HG02981 (cell line): ENCODE results near the gene CCDC63.

Source experiments
- ATAC-seq: cut with Tn5 transposase; IDR thresholded peaks from one replicate; pipeline ENCODE4 v1.9.1; 2021; ENCODE audit warnings: mild to moderate bottlenecking, moderate library complexity; ENCODE audit not compliant: unreplicated experiment

CCDC63 gene

GRCh38 chr12:110880651-110881050, 33.9 kb downstream of the CCDC63 start:
- ATAC-seq = no peak

DNA sequence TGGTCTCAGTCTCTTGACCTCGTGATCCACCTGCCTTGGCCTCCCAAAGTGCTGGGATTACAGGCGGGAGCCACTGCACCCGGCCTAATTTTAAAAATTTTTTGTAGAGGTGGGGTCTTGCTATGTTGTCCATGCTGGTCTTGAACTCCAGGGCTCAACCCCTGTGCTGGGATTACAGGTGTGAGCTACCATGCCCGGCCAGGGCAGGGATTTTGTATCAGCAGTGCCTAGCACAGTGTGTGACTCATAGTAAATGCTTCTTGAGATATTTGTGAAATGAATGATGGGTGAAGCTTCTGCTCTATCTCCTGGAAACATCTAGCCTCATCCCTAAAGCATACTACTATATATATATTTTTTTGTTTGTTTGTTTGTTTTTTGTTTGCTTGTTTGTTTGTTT, 36.5 kb downstream of the CCDC63 start:
- ATAC-seq = no peak

- ATAC-seq = no peak
Measured at GRCh38 chr12:110885152-110885840, 38.5 kb downstream of the CCDC63 start.

DNA sequence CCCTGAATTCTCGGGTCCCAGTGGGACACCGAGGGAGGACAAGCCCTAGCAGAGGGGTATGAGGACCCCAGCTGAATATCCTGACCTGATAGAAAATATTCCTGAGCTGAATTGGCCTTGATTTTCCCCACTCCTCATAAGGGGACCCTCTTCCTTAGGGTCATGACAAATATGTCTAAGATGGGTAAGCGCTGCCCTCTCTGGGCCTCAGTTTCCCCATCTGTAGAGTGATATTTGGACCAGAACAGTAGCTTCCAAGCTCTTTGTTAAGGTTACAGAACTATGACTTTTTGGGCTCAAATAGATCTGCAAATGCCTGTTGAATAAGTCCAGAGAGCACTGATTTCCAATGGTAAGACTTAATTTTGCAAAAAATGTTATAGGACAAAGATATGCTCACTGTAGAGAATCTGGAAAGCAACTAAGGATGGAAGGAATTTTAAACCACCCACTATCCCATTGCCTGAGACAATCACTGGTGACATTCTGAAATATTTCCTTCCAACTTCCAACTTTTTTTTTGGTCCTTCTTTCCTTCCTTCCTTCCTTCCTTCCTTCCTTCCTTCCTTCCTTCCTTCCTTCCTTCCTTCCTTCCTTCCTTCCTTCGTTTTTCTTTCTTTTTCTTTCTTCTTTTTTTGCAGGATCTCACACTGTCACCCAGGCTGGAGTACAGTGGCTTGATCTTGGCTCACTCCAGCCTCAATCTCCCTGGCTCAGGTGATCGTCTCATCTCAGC, 41.6 kb downstream of the CCDC63 start:
- ATAC-seq = no peak

DNA sequence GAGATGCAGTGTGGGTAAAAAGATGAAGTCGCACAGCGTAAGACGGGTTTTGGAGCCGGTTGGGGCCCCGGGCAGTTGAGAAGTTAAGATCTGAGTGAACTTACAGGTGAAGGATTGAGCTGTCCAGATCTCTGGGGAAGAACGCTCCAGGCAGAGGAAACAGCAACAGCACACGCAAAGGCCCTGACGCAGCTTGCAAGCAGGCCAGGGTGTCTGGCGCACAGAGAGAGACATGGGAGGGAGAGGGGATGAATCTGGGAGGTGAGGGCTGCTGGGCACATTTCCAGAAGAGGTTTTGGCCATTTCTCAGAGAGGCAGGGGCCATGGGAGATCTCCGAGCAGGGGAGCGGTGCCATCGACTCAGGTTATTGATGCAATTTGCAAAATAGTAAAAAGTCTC, 42.6 kb downstream of the CCDC63 start:
- ATAC-seq = no peak

DNA sequence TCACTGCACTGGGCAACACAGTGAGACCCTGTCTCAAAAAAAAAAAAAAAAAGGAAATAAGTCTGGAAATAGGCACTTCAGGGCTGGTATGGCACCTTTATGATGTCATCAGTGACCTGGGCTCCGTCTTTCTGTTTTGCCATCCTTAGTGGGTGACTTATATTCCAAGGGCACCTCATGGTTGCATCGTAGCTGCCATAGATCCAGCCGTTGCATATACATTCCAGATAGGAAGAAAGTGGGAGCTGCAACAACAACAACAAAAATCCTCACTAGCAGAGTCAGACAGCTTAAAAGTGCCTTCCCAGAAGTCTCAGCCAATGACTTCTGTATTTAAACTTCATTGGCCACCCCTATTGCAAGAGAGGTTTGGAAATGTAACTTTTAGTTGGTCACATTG, 47.2 kb downstream of the CCDC63 start:
- no peak for ATAC-seq

DNA sequence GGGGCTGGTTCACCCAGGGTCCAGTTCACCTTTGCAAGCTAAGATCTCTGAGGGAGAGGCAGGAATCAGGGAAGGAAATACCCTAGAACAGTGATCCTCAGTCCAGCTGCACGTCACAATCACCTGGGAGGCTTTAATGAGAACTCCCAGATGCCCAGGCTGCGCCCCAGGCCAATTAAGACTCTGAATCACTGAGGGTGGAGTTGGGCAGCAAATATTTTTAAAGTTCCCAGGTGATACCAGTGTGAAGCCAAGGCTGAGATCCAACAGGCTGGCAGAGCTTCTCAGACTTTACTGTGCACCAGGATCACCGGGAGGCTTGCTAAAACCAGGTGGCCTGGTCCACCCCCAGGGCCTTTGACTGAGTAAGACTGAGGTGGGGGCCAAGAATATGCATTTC, 49.8 kb downstream of the CCDC63 start:
- ATAC-seq = no peak

GRCh38 chr12:110901401-110901800, 54.6 kb downstream of the CCDC63 start:
- ATAC-seq = no peak

DNA sequence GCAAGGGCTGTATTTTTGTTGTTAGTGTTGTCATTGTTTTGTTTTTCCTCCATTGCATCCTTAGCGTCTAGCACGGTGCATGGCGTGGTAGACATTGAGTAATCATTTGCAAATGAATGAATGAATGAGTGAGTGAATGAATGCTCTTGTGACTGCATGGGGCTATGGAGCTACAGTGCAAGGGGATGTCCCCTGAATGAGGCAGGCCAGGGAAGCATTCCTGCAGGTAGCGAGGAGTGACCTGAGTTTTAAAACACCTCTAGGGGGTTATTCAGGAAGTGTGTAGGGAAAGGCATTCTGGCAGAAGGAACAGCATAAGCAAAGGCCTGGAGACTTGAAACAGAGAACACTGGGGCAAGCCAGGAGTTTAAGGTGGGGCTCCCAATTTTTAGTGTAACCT, 56.7 kb downstream of the CCDC63 start:
- ATAC-seq = no peak

DNA sequence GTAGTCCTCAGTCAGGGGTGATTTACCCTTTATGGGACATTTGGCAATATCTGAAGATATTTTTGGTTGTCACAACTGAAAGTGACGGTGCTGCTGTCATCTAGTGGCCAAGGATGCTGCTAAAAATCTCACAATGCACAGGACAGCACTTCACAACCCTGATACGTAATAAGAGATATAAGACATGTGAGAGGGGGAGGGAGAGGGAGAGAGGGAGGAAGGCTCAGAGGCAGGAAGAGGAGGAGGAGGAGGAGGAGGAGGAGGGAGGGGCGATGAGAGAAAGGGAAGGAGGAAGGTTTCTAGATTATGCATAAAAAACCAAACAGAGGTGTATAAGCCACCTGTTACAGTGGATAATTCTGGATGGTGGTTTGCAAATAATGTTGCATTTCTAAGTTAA, 59.3 kb downstream of the CCDC63 start:
- no peak for ATAC-seq

- no peak for ATAC-seq
Measured at GRCh38 chr12:110906516-110906915, 59.7 kb downstream of the CCDC63 start.

- ATAC-seq = no peak
Measured at GRCh38 chr12:110906985-110907384, 60.2 kb downstream of the CCDC63 start.

GRCh38 chr12:110907583-110907982, 60.8 kb downstream of the CCDC63 start:
- no peak for ATAC-seq

- ATAC-seq = no peak
Measured at GRCh38 chr12:110908377-110909152, 61.8 kb downstream of the CCDC63 start.

DNA sequence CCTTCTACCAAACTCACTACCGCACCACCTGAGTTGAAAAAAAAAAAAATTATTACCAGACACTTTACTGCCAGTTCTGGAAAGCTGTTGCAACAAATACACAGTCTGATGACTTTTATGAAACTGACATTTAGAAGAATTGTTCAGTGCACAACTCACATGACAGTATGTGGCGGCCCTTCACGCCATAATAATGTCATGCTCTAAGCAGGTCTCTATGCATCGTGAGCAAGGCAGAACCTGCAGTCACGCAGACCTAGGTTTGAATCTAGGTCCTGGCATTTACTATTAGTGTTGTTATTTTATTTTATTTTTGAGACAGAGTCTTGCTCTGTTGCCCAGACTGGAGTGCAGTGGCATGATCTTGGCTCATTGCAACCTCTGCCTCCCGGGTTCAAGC, 65.5 kb downstream of the CCDC63 start:
- ATAC-seq = no peak

- peak; percentile 98 for ATAC-seq
Measured at GRCh38 chr12:110913119-110914056, 66.6 kb downstream of the CCDC63 start.

DNA sequence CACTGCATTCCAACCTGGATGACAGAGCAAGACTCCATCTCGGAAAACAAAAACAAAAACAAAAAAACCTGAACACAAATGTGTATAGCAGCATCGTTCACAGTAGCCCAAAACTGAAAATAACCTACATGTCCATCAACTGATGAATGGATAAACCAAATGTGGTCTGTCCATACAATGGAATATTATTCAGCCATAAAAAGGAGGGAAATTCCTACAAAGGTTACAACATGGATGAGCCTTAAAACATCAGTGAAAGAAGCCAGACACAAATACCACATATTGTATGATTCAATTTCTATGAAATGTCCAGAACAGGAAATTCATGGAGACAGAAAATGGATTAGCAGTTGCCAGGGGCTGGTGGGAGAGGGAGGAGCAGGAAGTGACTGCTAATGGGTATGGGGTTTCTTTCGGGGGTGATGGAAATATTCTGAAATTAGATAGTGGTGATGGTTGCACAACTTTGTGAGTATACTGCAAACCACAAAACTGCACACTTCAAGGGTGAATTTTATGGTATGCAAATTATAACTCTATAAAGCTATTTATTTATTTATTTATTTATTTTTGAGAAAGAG, 69.6 kb downstream of the CCDC63 start:
- no peak for ATAC-seq

GRCh38 chr12:110917467-110917866, 70.7 kb downstream of the CCDC63 start:
- no peak for ATAC-seq

DNA sequence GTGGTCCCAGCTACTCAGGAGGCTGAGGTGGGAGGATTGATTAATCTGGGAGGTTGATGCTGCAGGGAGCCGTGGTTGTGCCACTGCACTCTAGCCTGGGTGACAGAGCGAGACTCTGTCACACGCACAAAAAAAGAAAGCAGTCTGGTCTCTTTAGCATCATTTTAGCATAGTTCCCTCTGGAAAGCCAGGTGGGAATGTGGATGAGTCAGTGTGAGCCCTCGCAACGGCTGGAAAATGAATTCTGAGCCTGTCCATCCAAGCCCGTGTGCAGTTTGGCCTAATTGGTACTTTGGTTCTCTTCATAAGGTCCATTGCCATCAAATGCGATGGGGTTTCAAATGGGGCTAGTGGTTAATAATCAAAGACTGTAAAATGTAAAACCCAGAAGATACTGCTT, 71.2 kb downstream of the CCDC63 start:
- ATAC-seq = no peak

DNA sequence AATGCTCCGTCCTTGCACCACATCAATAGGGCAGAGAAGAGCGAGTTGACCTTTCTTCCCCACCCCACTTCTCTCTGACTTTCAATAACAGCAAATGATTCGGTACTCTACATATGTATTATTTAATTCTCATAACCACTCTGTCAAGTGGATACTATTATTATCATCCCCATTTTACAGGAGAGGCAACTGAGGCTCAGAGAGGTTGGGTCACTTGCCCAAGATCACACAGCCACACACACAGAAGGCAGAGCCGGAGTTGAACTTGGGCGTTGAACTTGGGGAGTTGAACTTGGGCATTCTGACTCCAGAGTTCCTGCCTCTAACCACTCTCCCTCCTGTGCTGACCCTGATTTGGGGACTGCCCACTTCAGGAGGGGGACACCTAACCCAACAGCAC, 72.9 kb downstream of the CCDC63 start:
- ATAC-seq = no peak
